ENCODE results near the gene POLR3H.
"Not testable (repeated sequence)": the region's sequence is repeated elsewhere in the genome, so short reads cannot be mapped to it uniquely, and the experiment has no call there.

Gene POLR3H

DNA sequence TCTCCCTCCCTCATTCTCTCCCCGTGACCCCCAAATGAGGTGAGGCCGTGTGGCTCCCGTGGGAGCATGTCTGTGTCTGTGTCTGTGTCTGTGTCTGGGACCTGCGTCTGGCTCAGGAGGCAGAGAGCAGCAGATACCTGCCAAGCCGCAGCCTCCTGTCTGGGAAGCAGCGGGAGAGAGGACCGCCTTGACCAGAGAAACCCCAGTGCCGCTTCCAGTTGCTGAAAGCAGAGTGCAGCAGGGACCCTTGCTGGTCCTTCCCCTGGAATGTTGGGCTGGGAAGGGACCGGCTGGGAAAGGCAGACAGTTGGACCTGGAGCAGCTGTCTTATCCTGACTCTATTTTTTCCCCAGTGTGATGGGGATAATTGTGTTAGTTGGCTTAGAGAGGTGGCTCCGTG is 17.1 kb upstream of the POLR3H start:
- H3K4me2 ChIP-seq: no peak overlapping the region
- H3K27ac ChIP-seq: no peak overlapping the region
- H3K36me3 ChIP-seq (ENCODE audit: insufficient read depth): no peaks in the 10 kb centered on the region
- TF ChIP-seq, protein P1, sequence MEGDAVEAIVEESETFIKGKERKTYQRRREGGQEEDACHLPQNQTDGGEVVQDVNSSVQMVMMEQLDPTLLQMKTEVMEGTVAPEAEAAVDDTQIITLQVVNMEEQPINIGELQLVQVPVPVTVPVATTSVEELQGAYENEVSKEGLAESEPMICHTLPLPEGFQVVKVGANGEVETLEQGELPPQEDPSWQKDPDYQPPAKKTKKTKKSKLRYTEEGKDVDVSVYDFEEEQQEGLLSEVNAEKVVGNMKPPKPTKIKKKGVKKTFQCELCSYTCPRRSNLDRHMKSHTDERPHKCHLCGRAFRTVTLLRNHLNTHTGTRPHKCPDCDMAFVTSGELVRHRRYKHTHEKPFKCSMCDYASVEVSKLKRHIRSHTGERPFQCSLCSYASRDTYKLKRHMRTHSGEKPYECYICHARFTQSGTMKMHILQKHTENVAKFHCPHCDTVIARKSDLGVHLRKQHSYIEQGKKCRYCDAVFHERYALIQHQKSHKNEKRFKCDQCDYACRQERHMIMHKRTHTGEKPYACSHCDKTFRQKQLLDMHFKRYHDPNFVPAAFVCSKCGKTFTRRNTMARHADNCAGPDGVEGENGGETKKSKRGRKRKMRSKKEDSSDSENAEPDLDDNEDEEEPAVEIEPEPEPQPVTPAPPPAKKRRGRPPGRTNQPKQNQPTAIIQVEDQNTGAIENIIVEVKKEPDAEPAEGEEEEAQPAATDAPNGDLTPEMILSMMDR (conservative IDR thresholded peaks at IDR 0.05; ENCODE audit: low read depth, low read length): no peak
- H3K4me1 ChIP-seq (ENCODE audit: low read depth, poor library complexity, severe bottlenecking): peaks cover 33% of the 10 kb centered on the region
- no peaks in the 10 kb centered on the region for H3K27me3 ChIP-seq (ENCODE audit: insufficient read depth, low read depth)
- H3K9ac ChIP-seq: no peak overlapping the region
- H3K79me2 ChIP-seq (ENCODE audit: insufficient read depth, low read depth): no peaks in the 10 kb centered on the region
- no peaks in the 10 kb centered on the region for H4K20me1 ChIP-seq (ENCODE audit: insufficient read depth)
- no peak overlapping the region for H3K4me3 ChIP-seq (IDR thresholded peaks at IDR 0.05; ENCODE audit: insufficient read depth, low read depth, low read length)
- H2AFZ ChIP-seq (ENCODE audit: low read depth): no peak overlapping the region

DNA sequence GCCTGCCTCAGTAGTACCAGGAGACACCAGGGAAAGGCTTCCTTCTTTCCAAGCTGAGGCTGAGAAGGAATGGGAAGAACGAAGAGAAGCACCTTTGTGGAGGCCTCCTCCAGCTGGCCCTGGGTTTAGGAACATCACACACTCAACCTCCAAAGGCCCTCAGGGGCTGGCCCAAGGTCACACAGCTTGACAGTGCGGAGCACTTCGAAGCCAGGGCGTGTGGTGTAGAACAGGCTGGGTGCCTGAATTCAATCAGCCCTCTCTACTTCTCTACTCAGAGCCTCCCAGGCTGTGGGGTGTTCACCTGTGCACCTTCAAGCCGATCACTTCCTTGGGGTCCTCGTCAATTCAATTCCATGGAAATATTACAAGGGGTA is 15.8 kb upstream of the POLR3H start:
- H2AFZ ChIP-seq (ENCODE audit: low read depth): no peak overlapping the region
- H3K27me3 ChIP-seq (ENCODE audit: insufficient read depth, low read depth): no peaks in the 10 kb centered on the region
- H4K20me1 ChIP-seq (ENCODE audit: insufficient read depth): no peaks in the 10 kb centered on the region
- TF ChIP-seq, protein P1 (conservative IDR thresholded peaks at IDR 0.05; ENCODE audit: low read depth, low read length): no peak
- H3K9ac ChIP-seq: no peak overlapping the region
- no peak overlapping the region for H3K27ac ChIP-seq
- no peak overlapping the region for H3K4me2 ChIP-seq
- no peak overlapping the region for H3K4me3 ChIP-seq (IDR thresholded peaks at IDR 0.05; ENCODE audit: insufficient read depth, low read depth, low read length)
- no peaks in the 10 kb centered on the region for H3K36me3 ChIP-seq (ENCODE audit: insufficient read depth)
- H3K79me2 ChIP-seq (ENCODE audit: insufficient read depth, low read depth): no peaks in the 10 kb centered on the region
- peaks cover 28% of the 10 kb centered on the region for H3K4me1 ChIP-seq (ENCODE audit: low read depth, poor library complexity, severe bottlenecking)

- not testable (repeated sequence) for H2AFZ ChIP-seq (ENCODE audit: low read depth); H3K27ac ChIP-seq; H3K27me3 ChIP-seq (ENCODE audit: insufficient read depth, low read depth); H4K20me1 ChIP-seq (ENCODE audit: insufficient read depth); H3K9ac ChIP-seq; H3K4me2 ChIP-seq; H3K79me2 ChIP-seq (ENCODE audit: insufficient read depth, low read depth); H3K36me3 ChIP-seq (ENCODE audit: insufficient read depth); H3K4me3 ChIP-seq (IDR thresholded peaks at IDR 0.05; ENCODE audit: insufficient read depth, low read depth, low read length)
- peaks cover 33% of the 10 kb centered on the region for H3K4me1 ChIP-seq (ENCODE audit: low read depth, poor library complexity, severe bottlenecking)
Observed at GRCh38 chr22:41558241-41558630, 14.0 kb upstream of the POLR3H start.

DNA sequence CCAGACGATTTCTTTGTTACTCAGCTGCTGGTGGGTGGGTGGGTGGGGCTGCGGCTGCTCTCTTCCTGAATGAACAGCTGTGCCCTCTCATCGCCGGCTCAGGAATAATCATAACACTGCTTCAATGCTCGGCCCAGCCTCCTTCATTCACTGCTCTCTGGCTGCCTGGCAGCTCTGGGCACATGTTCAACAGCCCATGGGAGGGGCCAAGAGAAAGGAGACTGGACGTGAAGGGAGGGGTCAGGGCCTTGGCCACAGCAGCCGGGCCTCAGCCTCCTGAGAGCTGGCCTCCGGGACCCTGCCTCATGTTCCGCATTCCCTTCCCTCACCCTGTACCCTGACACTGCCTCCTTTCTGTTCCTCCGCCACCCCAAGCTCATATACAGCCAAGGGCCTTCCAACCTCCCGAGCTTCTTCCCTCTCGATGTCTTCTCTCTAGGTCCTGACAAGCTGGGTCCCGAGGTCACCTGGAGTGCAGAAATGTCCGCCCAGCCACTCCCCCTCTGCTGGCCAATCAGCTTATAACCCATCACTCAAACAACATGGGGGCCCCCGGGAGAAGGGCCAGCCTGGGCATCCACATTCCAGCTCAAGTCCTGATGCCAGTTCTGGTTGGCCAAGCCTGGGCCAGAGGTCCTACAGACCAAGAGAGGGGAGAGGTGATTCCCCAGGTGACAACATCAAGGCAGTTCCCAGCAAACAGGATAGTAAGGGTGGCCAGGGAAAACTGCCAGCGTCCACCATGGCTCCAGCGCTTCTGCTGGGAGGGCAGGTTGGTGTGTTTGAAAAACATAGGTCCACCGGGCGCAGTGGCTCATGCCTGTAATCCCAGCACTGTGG is 13.4 kb upstream of the POLR3H start:
- Histone ChIP-seq H3K9ac (no peak overlapping the region), H3K27me3 (ENCODE audit: insufficient read depth, low read depth) (no peaks in the 10 kb centered on the region), H3K36me3 (ENCODE audit: insufficient read depth) (no peaks in the 10 kb centered on the region), H3K4me2 (no peak overlapping the region), H2AFZ (ENCODE audit: low read depth) (no peak overlapping the region), H3K4me1 (ENCODE audit: low read depth, poor library complexity, severe bottlenecking) (peaks cover 27% of the 10 kb centered on the region), H3K4me3 (IDR thresholded peaks at IDR 0.05; ENCODE audit: insufficient read depth, low read depth, low read length) (no peak overlapping the region), H4K20me1 (ENCODE audit: insufficient read depth) (no peaks in the 10 kb centered on the region), H3K27ac (no peak overlapping the region), H3K79me2 (ENCODE audit: insufficient read depth, low read depth) (no peaks in the 10 kb centered on the region)
- TF ChIP-seq, protein P1 (conservative IDR thresholded peaks at IDR 0.05; ENCODE audit: low read depth, low read length): no peak

GRCh38 chr22:41556561-41556960 is 12.3 kb upstream of the POLR3H start:
- Histone ChIP-seq H2AFZ (ENCODE audit: low read depth) (no peak overlapping the region; the same call in 1 of the 2 replicates), H3K4me2 (no peak overlapping the region; the same call in 1 of the 2 replicates), H3K4me3 (IDR thresholded peaks at IDR 0.05; ENCODE audit: insufficient read depth, low read depth, low read length) (no peak overlapping the region), H3K36me3 (ENCODE audit: insufficient read depth) (no peaks in the 10 kb centered on the region), H3K27ac (no peak overlapping the region), H3K79me2 (ENCODE audit: insufficient read depth, low read depth) (no peaks in the 10 kb centered on the region), H3K9ac (no peak overlapping the region), H3K27me3 (ENCODE audit: insufficient read depth, low read depth) (no peaks in the 10 kb centered on the region), H4K20me1 (ENCODE audit: insufficient read depth) (no peaks in the 10 kb centered on the region), H3K4me1 (ENCODE audit: low read depth, poor library complexity, severe bottlenecking) (peaks cover 27% of the 10 kb centered on the region)
- TF ChIP-seq, protein P1 (conservative IDR thresholded peaks at IDR 0.05; ENCODE audit: low read depth, low read length): no peak

Measured in KMS-11 (cell line).